Mucosa of gallbladder (tissue), 1 donor: ENCODE measurements around the gene MAVS. TPM values are rescaled to one million over a fixed set of nuclear protein-coding genes. Genes with fewer than 3 reads are reported as not detected.
"Not testable (repeated sequence)": the region's sequence is repeated elsewhere in the genome, so short reads cannot be mapped to it uniquely, and the experiment has no call there.

Experiments
- DNase-seq: peaks from one replicate; pipeline ENCODE4 v3.0.0-alpha.2; 2020; ENCODE audit warnings: low spot score
- total RNA-seq: library from RNA; stranded (reverse); gene quantifications from one replicate; pipeline ENCODE4 v1.2.1, GENCODE V29; 2021
- donor health status: DM: no; HTN: no; CAD: no.

MAVS gene
- total RNA-seq, 1 donor from 2014 or later = 44.9 TPM

- DNase-seq = peak; percentile 99
Observed at GRCh38 chr20:3888622-3889488, 42.2 kb downstream of the MAVS start, which contains the start of gene PANK2. Gene PANK2 (plus strand): TSS chr20:3889387.

GRCh38 chr20:3889489-3890397 is 43.1 kb downstream of the MAVS start:
- peak; percentile 16 for DNase-seq

- no peak for DNase-seq
Observed at GRCh38 chr20:3890398-3890751, 43.7 kb downstream of the MAVS start.

GRCh38 chr20:3890999-3891929 is 44.6 kb downstream of the MAVS start:
- no peak for DNase-seq

GRCh38 chr20:3894796-3895195 is 48.2 kb downstream of the MAVS start:
- DNase-seq = no peak

- DNase-seq = no peak
Observed at GRCh38 chr20:3896302-3896701, 49.7 kb downstream of the MAVS start.

- no peak for DNase-seq
Observed at GRCh38 chr20:3896853-3897583, 50.4 kb downstream of the MAVS start.

GRCh38 chr20:3898181-3898580 is 51.5 kb downstream of the MAVS start:
- DNase-seq = not testable (repeated sequence)

- no peak for DNase-seq
Observed at GRCh38 chr20:3898639-3899038, 52.0 kb downstream of the MAVS start.

- DNase-seq = no peak
Observed at GRCh38 chr20:3900187-3900604, 53.6 kb downstream of the MAVS start.

- DNase-seq = no peak
Observed at GRCh38 chr20:3901028-3901705, 54.5 kb downstream of the MAVS start.

- DNase-seq = no peak
Observed at GRCh38 chr20:3901706-3902440, 55.2 kb downstream of the MAVS start.

- DNase-seq = no peak
Observed at GRCh38 chr20:3902446-3902845, 55.8 kb downstream of the MAVS start.

- no peak for DNase-seq
Observed at GRCh38 chr20:3904224-3904623, 57.6 kb downstream of the MAVS start.

GRCh38 chr20:3904857-3905256 is 58.2 kb downstream of the MAVS start:
- DNase-seq = no peak

GRCh38 chr20:3906744-3907721 is 60.4 kb downstream of the MAVS start:
- DNase-seq = not testable (repeated sequence)

- no peak for DNase-seq
Observed at GRCh38 chr20:3908667-3909066, 62.0 kb downstream of the MAVS start.

- no peak for DNase-seq
Observed at GRCh38 chr20:3909952-3910366, 63.3 kb downstream of the MAVS start.
